ENCODE data around the gene GHDC.

GHDC gene

GRCh38 chr17:42183741-42184711 lies 10.3 kb downstream of the GHDC start:
- TF ChIP-seq GATA1 (IDR thresholded peaks at IDR 0.05; ENCODE audit: low read depth, low read length): no peak
- peak; percentile 71 for TF ChIP-seq POLR2A (IDR thresholded peaks at IDR 0.05; ENCODE audit: low read length)
- DNase-seq: peak; percentile 86 to 90

GRCh38 chr17:42182927-42183734 lies 11.2 kb downstream of the GHDC start:
- TF ChIP-seq POLR2A (IDR thresholded peaks at IDR 0.05; ENCODE audit: low read length): no peak
- TF ChIP-seq GATA1 (IDR thresholded peaks at IDR 0.05; ENCODE audit: low read depth, low read length): no peak
- DNase-seq: peak in 1 of 2 experiments; percentile 46

GRCh38 chr17:42181851-42182207 lies 12.5 kb downstream of the GHDC start:
- DNase-seq: no peak
- TF ChIP-seq POLR2A (IDR thresholded peaks at IDR 0.05; ENCODE audit: low read length) (no peak), GATA1 (IDR thresholded peaks at IDR 0.05; ENCODE audit: low read depth, low read length) (no peak)

GRCh38 chr17:42180922-42181850 lies 13.1 kb downstream of the GHDC start, which contains the start of gene KCNH4:
Gene KCNH4, minus strand, starts transcription at chr17:42181142. Its CDS starts 197 bp downstream, at chr17:42180945.
- TF ChIP-seq GATA1 (IDR thresholded peaks at IDR 0.05; ENCODE audit: low read depth, low read length): no peak
- no peak for TF ChIP-seq POLR2A (IDR thresholded peaks at IDR 0.05; ENCODE audit: low read length)
- peak; percentile 87 to 91 for DNase-seq

- no peak for TF ChIP-seq POLR2A (IDR thresholded peaks at IDR 0.05; ENCODE audit: low read length)
- TF ChIP-seq GATA1 (IDR thresholded peaks at IDR 0.05; ENCODE audit: low read depth, low read length): no peak
- DNase-seq: no peak
Measured at GRCh38 chr17:42180411-42180921, 13.8 kb downstream of the GHDC start.

- peak; percentile 52 to 54 for DNase-seq
- TF ChIP-seq GATA1 (IDR thresholded peaks at IDR 0.05; ENCODE audit: low read depth, low read length) (no peak), POLR2A (IDR thresholded peaks at IDR 0.05; ENCODE audit: low read length) (no peak)
Measured at GRCh38 chr17:42179911-42180410, 14.3 kb downstream of the GHDC start.

- TF ChIP-seq POLR2A (IDR thresholded peaks at IDR 0.05; ENCODE audit: low read length) (no peak), GATA1 (IDR thresholded peaks at IDR 0.05; ENCODE audit: low read depth, low read length) (no peak)
- no peak for DNase-seq
Measured at GRCh38 chr17:42179335-42179734, 15.0 kb downstream of the GHDC start.

- no peak for TF ChIP-seq GATA1 (IDR thresholded peaks at IDR 0.05; ENCODE audit: low read depth, low read length)
- TF ChIP-seq POLR2A (IDR thresholded peaks at IDR 0.05; ENCODE audit: low read length): no peak
Measured at GRCh38 chr17:42178817-42179216, 15.5 kb downstream of the GHDC start.

GRCh38 chr17:42177684-42178083 lies 16.6 kb downstream of the GHDC start:
- no peak for DNase-seq

More at GRCh38 chr17:42178817-42179216, 15.5 kb downstream of the GHDC start:
- no peak for DNase-seq

GRCh38 chr17:42174126-42174783 lies 20.0 kb downstream of the GHDC start:
- no peak for TF ChIP-seq POLR2A (IDR thresholded peaks at IDR 0.05; ENCODE audit: low read length)
- DNase-seq: no peak

More at GRCh38 chr17:42177684-42178083, 16.6 kb downstream of the GHDC start:
- no peak for TF ChIP-seq GATA1 (IDR thresholded peaks at IDR 0.05; ENCODE audit: low read depth, low read length)

GRCh38 chr17:42171831-42172230 lies 22.5 kb downstream of the GHDC start:
- no peak for TF ChIP-seq POLR2A (IDR thresholded peaks at IDR 0.05; ENCODE audit: low read length)
- TF ChIP-seq GATA1 (IDR thresholded peaks at IDR 0.05; ENCODE audit: low read depth, low read length): no peak

GRCh38 chr17:42169351-42169750 lies 24.9 kb downstream of the GHDC start:
- DNase-seq: no peak
- TF ChIP-seq POLR2A (IDR thresholded peaks at IDR 0.05; ENCODE audit: low read length): no peak
- TF ChIP-seq GATA1 (IDR thresholded peaks at IDR 0.05; ENCODE audit: low read depth, low read length): no peak

More at GRCh38 chr17:42171831-42172230, 22.5 kb downstream of the GHDC start:
- no peak for DNase-seq

Measured in erythroblast (primary cell).